ENCODE data around the gene LEMD3. TPM values are rescaled to one million over a fixed set of nuclear protein-coding genes. Genes with fewer than 3 reads are reported as not detected.

LEMD3 gene
- total RNA-seq, 3 donors from 2014 or later: 30.6 to 33.7 (median 32.2) TPM

DNA sequence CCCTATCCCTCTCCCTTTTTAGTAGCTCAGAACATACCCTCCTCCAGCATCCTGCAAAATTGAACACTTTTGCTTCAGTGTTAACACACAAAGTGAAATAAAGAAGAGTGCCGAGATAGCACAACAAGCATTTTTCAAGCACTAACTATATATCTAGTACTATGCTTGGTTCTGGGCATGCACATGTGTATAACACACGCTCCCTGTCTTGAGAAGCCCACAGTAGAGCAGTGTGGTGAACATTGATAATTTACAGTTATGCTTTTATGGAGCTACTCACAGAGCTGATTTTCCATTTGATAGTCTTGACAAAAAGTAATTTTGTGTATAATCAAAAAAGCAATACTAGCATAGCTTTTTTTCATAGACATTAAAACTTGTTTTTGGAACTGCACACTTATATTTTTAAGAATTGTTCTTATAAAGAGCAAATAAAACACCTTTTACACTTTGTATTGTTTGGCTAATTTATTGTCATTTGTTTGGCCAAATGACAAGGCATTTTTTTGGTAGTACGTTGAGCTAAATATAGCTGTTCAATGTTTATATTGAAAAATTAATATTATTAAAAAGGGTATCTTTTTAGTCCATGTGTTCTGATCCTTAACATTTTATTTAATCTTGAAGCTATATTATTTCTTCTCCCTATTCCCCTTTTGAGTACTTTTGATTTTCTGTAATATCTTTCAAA lies 39.7 kb downstream of the LEMD3 start:
- ATAC-seq: no peak
- H3K4me1 ChIP-seq (ENCODE audit: low read depth): peaks cover 10% of the 10 kb centered on the region
- TF ChIP-seq, protein P1, sequence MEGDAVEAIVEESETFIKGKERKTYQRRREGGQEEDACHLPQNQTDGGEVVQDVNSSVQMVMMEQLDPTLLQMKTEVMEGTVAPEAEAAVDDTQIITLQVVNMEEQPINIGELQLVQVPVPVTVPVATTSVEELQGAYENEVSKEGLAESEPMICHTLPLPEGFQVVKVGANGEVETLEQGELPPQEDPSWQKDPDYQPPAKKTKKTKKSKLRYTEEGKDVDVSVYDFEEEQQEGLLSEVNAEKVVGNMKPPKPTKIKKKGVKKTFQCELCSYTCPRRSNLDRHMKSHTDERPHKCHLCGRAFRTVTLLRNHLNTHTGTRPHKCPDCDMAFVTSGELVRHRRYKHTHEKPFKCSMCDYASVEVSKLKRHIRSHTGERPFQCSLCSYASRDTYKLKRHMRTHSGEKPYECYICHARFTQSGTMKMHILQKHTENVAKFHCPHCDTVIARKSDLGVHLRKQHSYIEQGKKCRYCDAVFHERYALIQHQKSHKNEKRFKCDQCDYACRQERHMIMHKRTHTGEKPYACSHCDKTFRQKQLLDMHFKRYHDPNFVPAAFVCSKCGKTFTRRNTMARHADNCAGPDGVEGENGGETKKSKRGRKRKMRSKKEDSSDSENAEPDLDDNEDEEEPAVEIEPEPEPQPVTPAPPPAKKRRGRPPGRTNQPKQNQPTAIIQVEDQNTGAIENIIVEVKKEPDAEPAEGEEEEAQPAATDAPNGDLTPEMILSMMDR (IDR thresholded peaks at IDR 0.05): no peak
- no peaks in the 10 kb centered on the region for H3K9me3 ChIP-seq
- H3K36me3 ChIP-seq (ENCODE audit: low read depth): no peaks in the 10 kb centered on the region
- intact Hi-C loops (cut with DNase I, micrococcal nuclease): no loop called here
- no peak for DNase-seq
- no peak overlapping the region for H3K4me3 ChIP-seq

DNA sequence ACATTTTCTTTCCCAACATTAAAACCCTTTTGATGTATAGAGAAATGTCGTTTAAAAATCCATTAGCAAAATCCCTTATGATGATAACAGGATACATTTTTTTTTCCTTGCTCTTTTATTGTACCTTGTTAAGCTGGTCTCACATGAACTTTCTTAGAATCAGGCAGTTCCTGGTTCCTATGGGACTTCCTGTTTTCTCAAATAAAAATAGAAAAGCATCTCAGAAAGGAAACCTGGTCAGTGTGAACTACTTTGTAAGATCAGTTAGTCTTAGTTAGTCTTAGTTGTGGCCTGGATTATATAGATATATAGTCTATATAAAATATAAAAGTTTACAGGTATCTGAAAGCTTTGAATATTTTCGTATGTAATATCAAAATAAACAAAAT lies 40.3 kb downstream of the LEMD3 start:
- DNase-seq (no peak), ATAC-seq (peak; percentile 57)
- Histone ChIP-seq H3K36me3 (ENCODE audit: low read depth) (no peaks in the 10 kb centered on the region), H3K4me1 (ENCODE audit: low read depth) (peaks cover 10% of the 10 kb centered on the region), H3K9me3 (no peaks in the 10 kb centered on the region), H3K4me3 (no peak overlapping the region)
- TF ChIP-seq, protein P1 (IDR thresholded peaks at IDR 0.05): no peak
- intact Hi-C loops (cut with DNase I, micrococcal nuclease): no loop called here

DNA sequence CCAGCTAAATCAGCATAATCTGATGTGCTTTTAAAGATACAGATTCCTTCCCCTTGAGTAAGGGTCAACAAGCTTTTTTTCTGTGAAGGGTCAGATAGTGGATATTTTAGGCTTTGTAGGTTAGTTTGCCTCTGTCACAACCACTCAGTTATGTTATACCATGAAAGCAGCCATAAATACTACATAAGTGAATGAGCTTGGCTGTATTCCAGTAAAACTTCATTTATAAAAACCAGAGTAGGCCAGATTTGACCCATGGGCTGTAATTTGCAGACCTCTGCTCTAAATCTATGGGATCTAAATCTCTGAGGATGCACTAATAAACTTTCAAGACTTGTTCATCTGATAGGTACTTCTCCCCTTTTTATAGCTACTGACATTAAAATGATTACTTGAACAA lies 47.7 kb downstream of the LEMD3 start:
- Histone ChIP-seq H3K4me1 (ENCODE audit: low read depth) (no peaks in the 10 kb centered on the region), H3K36me3 (ENCODE audit: low read depth) (no peaks in the 10 kb centered on the region), H3K9me3 (peaks cover 12% of the 10 kb centered on the region), H3K4me3 (no peak overlapping the region)
- no peak for DNase-seq
- intact Hi-C loops (cut with DNase I, micrococcal nuclease): no loop called here
- ATAC-seq: no peak
- TF ChIP-seq, protein P1 (IDR thresholded peaks at IDR 0.05): no peak

DNA sequence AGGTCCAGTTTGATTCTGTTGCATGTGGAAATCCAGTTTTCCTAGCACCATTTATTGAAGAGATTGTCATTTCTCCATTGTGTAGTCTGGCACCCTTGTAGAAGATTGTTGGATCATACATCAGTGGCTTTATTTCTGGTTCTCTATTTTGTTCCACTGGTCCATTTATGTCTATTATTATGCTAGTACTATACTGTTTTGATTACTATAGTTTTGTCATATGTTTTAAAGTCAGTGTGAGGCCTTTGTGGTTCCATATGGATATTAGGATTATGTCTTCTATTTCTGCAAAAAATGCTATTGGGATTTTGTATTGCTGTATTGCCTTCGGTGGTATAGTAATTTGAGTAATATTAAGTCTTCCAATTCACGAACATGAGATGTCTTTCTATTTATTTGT lies 51.4 kb downstream of the LEMD3 start:
- intact Hi-C loops (cut with DNase I, micrococcal nuclease): no loop called here
- DNase-seq: no peak

DNA sequence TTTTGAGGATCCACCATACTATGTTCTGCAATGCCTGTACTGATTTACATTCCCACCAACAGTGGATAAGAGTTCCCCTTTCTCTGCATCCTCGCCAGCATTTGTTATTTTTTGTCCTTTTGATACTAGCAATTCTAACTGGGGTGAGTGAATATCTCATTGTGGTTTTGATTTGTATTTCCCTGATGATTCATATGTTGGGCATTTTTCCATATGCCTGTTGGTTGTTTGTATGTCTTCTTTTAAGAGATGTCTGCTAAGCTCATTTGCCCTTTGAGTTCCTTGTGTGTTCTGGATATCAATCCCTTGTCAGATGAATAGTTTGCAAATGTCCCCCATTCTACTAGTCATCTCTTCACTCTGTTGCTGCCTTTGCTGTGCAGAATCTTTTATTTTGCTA lies 60.1 kb downstream of the LEMD3 start:
- H3K4me3 ChIP-seq: no peak overlapping the region
- H3K4me1 ChIP-seq (ENCODE audit: low read depth): no peaks in the 10 kb centered on the region
- no peak for DNase-seq
- intact Hi-C loops (cut with DNase I, micrococcal nuclease): no loop called here
- no peaks in the 10 kb centered on the region for H3K36me3 ChIP-seq (ENCODE audit: low read depth)
- peaks cover 15% of the 10 kb centered on the region for H3K9me3 ChIP-seq
- TF ChIP-seq, protein P1 (IDR thresholded peaks at IDR 0.05): no peak
- ATAC-seq: no peak

More for the DNA sequence above, 51.4 kb downstream of the LEMD3 start:
- H3K4me3 ChIP-seq: no peak overlapping the region
- TF ChIP-seq, protein P1 (IDR thresholded peaks at IDR 0.05): no peak
- H3K36me3 ChIP-seq (ENCODE audit: low read depth): no peaks in the 10 kb centered on the region
- peaks cover 12% of the 10 kb centered on the region for H3K9me3 ChIP-seq
- H3K4me1 ChIP-seq (ENCODE audit: low read depth): no peaks in the 10 kb centered on the region
- no peak for ATAC-seq
